HepG2 (cell line): ENCODE data around the gene ANKFY1.

ENCODE experiments used
- CENPT ChIP-seq: sonication (generic); formaldehyde crosslinking; IDR thresholded peaks from 2 replicates; pipeline ENCODE4 v1.8.0; 2022; ENCODE audit warnings: low read depth, mild to moderate bottlenecking, moderate library complexity, missing genetic modification reagents
- NFIC ChIP-seq: IDR thresholded peaks from 2 replicates; pipeline ENCODE4 v1.6.1; 2012; ENCODE audit warnings: mild to moderate bottlenecking, low read length, inconsistent platforms
- POLR2AphosphoS5 ChIP-seq: IDR thresholded peaks from 2 replicates; pipeline ENCODE4 v1.6.1; 2012; ENCODE audit warnings: low read depth, low read length
- ZNF333 ChIP-seq: sonication (generic); formaldehyde crosslinking; IDR thresholded peaks from 2 replicates; pipeline ENCODE4 v1.4.0; 2020; ENCODE audit warnings: mild to moderate bottlenecking, missing genetic modification reagents, borderline replicate concordance
- TF ChIP-seq, protein P1 (sequence below): sonication (generic); formaldehyde crosslinking; IDR thresholded peaks from 2 replicates; pipeline ENCODE4 v1.4.0; 2020; ENCODE audit warnings: missing genetic modification reagents
- TF ChIP-seq, protein P2 (sequence below): sonication (generic); formaldehyde crosslinking; IDR thresholded peaks from 2 replicates; pipeline ENCODE4 v1.5.0; 2020; ENCODE audit warnings: missing genetic modification reagents

DNA sequence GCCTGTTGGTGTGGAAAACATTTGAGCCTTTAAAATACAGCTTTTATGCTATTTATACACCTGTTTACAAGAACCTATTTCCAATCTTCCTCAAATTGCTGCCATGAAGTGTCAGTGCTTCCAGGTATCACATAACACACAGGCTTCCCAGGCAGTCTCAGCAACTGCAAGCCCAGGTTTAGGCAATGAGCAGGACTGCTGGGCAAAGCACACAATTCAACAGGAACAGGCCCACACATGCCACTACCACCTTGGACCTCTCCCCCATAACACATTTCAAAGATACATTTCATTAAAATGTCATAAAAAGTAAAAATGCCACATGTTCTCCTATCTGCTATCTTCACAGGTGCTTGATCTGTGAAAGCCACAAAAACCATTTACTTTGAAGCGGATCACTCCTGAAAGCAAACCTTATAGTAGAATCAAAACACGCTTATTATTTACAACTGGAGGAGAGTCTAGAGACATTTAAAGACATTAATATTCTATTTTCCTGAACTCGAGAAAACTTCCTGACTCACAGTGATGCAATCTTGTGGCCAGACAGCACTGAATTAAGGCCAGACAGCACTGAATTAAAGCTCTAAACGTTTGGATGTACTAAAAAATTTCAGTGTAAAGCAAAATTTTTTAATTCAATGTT lies 31.5 kb downstream of the ANKFY1 start:
- TF ChIP-seq POLR2AphosphoS5 (no peak), NFIC (no peak), ZNF333 (no peak), CENPT (CRISPR knock-in tag) (no peak)
- TF ChIP-seq, protein P1, sequence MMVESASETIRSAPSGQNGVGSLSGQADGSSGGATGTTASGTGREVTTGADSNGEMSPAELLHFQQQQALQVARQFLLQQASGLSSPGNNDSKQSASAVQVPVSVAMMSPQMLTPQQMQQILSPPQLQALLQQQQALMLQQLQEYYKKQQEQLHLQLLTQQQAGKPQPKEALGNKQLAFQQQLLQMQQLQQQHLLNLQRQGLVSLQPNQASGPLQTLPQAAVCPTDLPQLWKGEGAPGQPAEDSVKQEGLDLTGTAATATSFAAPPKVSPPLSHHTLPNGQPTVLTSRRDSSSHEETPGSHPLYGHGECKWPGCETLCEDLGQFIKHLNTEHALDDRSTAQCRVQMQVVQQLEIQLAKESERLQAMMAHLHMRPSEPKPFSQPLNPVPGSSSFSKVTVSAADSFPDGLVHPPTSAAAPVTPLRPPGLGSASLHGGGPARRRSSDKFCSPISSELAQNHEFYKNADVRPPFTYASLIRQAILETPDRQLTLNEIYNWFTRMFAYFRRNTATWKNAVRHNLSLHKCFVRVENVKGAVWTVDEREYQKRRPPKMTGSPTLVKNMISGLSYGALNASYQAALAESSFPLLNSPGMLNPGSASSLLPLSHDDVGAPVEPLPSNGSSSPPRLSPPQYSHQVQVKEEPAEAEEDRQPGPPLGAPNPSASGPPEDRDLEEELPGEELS (CRISPR knock-in tag): no peak
- TF ChIP-seq, protein P2, sequence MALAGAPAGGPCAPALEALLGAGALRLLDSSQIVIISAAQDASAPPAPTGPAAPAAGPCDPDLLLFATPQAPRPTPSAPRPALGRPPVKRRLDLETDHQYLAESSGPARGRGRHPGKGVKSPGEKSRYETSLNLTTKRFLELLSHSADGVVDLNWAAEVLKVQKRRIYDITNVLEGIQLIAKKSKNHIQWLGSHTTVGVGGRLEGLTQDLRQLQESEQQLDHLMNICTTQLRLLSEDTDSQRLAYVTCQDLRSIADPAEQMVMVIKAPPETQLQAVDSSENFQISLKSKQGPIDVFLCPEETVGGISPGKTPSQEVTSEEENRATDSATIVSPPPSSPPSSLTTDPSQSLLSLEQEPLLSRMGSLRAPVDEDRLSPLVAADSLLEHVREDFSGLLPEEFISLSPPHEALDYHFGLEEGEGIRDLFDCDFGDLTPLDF (CRISPR knock-in tag): no peak
